Measurements from ENCODE around the gene RGMA. TPM values are rescaled to one million over a fixed set of nuclear protein-coding genes. Genes with fewer than 3 reads are reported as not detected.

The RGMA gene
- total and polyA plus RNA-seq, 2 donors (not counting 3 experiments of a cell fraction or from before 2014, with no cell fraction given) = 0.06 to 0.13 TPM

GRCh38 chr15:93105485-93105884 lies 16.5 kb upstream of the RGMA start:
- Histone ChIP-seq H3K79me2 (ENCODE audit: control insufficient read depth, insufficient read depth, low read length) (no peaks in the 10 kb centered on the region), H3K9me1 (replicated peaks; ENCODE audit: control insufficient read depth, extremely low read depth, insufficient read depth, low read length) (no peaks in the 10 kb centered on the region), H3K9me3 (replicated peaks; ENCODE audit: control insufficient read depth, insufficient read depth, low read length) (no peaks in the 10 kb centered on the region), H3K4me1 (ENCODE audit: control insufficient read depth, extremely low read depth, insufficient read depth, low read length) (no peaks in the 10 kb centered on the region), H3K9ac (replicated peaks; ENCODE audit: extremely low read depth, insufficient read depth, low read length) (no peak overlapping the region), H3K27me3 (ENCODE audit: control insufficient read depth in 2 of 2, insufficient read depth in 2 of 2, low read length in 2 of 2) (no peaks in the 10 kb centered on the region), H3K4me2 (ENCODE audit: insufficient read depth, low read length) (no peak overlapping the region), H2AFZ (ENCODE audit: low read depth, low read length) (no peak overlapping the region), H4K20me1 (replicated peaks; ENCODE audit: control insufficient read depth, extremely low read depth, insufficient read depth, low read length) (no peaks in the 10 kb centered on the region), H3K36me3 (ENCODE audit: control insufficient read depth in 2 of 2, extremely low read depth in 1 of 2, insufficient read depth in 2 of 2, low read length in 2 of 2) (no peaks in the 10 kb centered on the region), H3K27ac (ENCODE audit: insufficient read depth, low read depth, low read length) (no peak overlapping the region), H3K4me3 (replicated peaks in 1 of 3; ENCODE audit: insufficient read depth in 1 of 3, low read depth in 1 of 3, low read length in 3 of 3) (no peak overlapping the region)
- TF ChIP-seq GATA2 (IDR thresholded peaks at IDR 0.05; ENCODE audit: insufficient read depth, insufficient read length, low read depth, low read length) (no peak), JUN (IDR thresholded peaks at IDR 0.05; ENCODE audit: borderline replicate concordance, insufficient read depth, insufficient read length, low read depth) (no peak), FOS (IDR thresholded peaks at IDR 0.05; ENCODE audit: borderline replicate concordance, insufficient read depth, low read length) (no peak), EZH2 (IDR thresholded peaks at IDR 0.05; ENCODE audit: borderline replicate concordance, low read depth, low read length, severe bottlenecking) (no peak), MYC (IDR thresholded peaks at IDR 0.05; ENCODE audit: low read depth, low read length) (no peak), POLR2A (IDR thresholded peaks at IDR 0.05; ENCODE audit: low read depth, low read length) (no peak), POLR2AphosphoS5 (IDR thresholded peaks at IDR 0.05; ENCODE audit: insufficient read depth, low read depth, low read length) (no peak)
- TF ChIP-seq, protein P1, sequence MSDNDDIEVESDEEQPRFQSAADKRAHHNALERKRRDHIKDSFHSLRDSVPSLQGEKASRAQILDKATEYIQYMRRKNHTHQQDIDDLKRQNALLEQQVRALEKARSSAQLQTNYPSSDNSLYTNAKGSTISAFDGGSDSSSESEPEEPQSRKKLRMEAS (IDR thresholded peaks at IDR 0.05; ENCODE audit: insufficient read depth, insufficient read length) = no peak
- TF ChIP-seq, protein P2, sequence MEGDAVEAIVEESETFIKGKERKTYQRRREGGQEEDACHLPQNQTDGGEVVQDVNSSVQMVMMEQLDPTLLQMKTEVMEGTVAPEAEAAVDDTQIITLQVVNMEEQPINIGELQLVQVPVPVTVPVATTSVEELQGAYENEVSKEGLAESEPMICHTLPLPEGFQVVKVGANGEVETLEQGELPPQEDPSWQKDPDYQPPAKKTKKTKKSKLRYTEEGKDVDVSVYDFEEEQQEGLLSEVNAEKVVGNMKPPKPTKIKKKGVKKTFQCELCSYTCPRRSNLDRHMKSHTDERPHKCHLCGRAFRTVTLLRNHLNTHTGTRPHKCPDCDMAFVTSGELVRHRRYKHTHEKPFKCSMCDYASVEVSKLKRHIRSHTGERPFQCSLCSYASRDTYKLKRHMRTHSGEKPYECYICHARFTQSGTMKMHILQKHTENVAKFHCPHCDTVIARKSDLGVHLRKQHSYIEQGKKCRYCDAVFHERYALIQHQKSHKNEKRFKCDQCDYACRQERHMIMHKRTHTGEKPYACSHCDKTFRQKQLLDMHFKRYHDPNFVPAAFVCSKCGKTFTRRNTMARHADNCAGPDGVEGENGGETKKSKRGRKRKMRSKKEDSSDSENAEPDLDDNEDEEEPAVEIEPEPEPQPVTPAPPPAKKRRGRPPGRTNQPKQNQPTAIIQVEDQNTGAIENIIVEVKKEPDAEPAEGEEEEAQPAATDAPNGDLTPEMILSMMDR (IDR thresholded peaks at IDR 0.05; ENCODE audit: extremely low read depth in 1 of 2, insufficient read depth in 1 of 2, low read depth in 1 of 2, low read length in 2 of 2) = no peak
- BruUV-seq (replicated peaks) = no TSS peak
- ChIA-PET CTCF (no interaction called here), POLR2A (no interaction called here)
- no peak for FAIRE-seq
- dilution Hi-C loops (cut with MboI; ENCODE audit: extremely low pct_ligation_motif_present, low sequenced_read_pairs) (no loop called here), intact Hi-C loops (cut with micrococcal nuclease) (no loop called here)
- DNase-seq (ENCODE audit: low read depth, low spot score) = no peak
